Heart left ventricle (tissue), 13 donors: Measurements from ENCODE around the gene LYRM4.

Experiments used
- POLR2A ChIP-seq, 2 donors: fragments of 450-650 bp; IDR thresholded peaks; one replicate each; pipeline ENCODE4 v1.6.1; 2017; ENCODE audit warnings: antibody characterized with exemption in 2 of 2, mild to moderate bottlenecking in 2 of 2, moderate library complexity in 2 of 2
- TF ChIP-seq, protein P1 (sequence below), 12 donors: fragments of 200-600 bp; sonication (generic) in 4 of 12; IDR thresholded peaks; one replicate each; pipeline versions ENCODE4 v1.5.0 to v1.8.0; 2018 to 2022; ENCODE audit warnings: antibody characterized with exemption in 12 of 12, mild to moderate bottlenecking in 5 of 12
- donor health status: ischemic (EF 13 %, LVEDD 7.1; RV severe dilation, severe dysfunction).
- donor health status: DM: no; HTN: yes; CAD: no.
- donor health status: DM: no; HTN: no; CAD: no.
- donor health status: ischemic (EF 25% LVEDD 6.9; RV normal size, moderate dysfunction).
- donor health status: ischemic (EF 25% LVEDD 5.7; RV mildly dilated, moderate dysfunction).
- donor health status: ischemic (EF 35%, LVEDD 5.7; RV mildly dilated, moderate dysfunction).
- donor health status: nonischemic (EF 11% LVEDD 7.7; RV severe dilation, severe dysfunction).
- donor health status: DM: yes; HTN: yes; CAD: no.
- donor health status: PGD.
- donor health status: ischemic (EF 29% LVEDD 5.4; RV normal size, mild dysfunction).
- donor health status: nonischemic (EF 23%, LVEDD 6.1; RV moderate dilation, normal function).

DNA sequence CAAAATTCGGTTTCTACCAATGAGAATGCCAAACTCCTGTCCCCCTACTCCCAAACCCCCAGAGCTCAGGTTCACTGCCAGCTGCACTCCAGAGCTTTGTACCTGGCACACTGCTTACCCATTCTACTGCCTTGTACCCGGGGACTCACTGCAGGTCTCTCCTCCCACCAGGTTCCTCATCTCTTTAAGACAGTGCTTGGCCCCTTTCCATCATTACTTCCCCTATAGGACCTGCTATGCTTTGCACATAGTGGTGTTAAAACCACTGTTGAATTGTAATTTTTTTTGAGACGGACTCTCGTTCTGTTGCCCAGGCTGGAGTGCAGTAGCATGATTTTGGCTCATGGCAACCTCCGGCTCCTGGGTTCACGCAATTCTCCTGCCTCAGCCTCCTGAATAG, 25.9 kb downstream of the LYRM4 start:
- TF ChIP-seq, protein P1, sequence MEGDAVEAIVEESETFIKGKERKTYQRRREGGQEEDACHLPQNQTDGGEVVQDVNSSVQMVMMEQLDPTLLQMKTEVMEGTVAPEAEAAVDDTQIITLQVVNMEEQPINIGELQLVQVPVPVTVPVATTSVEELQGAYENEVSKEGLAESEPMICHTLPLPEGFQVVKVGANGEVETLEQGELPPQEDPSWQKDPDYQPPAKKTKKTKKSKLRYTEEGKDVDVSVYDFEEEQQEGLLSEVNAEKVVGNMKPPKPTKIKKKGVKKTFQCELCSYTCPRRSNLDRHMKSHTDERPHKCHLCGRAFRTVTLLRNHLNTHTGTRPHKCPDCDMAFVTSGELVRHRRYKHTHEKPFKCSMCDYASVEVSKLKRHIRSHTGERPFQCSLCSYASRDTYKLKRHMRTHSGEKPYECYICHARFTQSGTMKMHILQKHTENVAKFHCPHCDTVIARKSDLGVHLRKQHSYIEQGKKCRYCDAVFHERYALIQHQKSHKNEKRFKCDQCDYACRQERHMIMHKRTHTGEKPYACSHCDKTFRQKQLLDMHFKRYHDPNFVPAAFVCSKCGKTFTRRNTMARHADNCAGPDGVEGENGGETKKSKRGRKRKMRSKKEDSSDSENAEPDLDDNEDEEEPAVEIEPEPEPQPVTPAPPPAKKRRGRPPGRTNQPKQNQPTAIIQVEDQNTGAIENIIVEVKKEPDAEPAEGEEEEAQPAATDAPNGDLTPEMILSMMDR (IDR thresholded peaks at IDR 0.05), result no peak
- no peak for TF ChIP-seq POLR2A (IDR thresholded peaks at IDR 0.05)
